ENCODE data around the gene SLC30A5.
"Not testable (repeated sequence)": the region's sequence is repeated elsewhere in the genome, so short reads cannot be mapped to it uniquely, and the experiment has no call there.

The SLC30A5 gene

DNA sequence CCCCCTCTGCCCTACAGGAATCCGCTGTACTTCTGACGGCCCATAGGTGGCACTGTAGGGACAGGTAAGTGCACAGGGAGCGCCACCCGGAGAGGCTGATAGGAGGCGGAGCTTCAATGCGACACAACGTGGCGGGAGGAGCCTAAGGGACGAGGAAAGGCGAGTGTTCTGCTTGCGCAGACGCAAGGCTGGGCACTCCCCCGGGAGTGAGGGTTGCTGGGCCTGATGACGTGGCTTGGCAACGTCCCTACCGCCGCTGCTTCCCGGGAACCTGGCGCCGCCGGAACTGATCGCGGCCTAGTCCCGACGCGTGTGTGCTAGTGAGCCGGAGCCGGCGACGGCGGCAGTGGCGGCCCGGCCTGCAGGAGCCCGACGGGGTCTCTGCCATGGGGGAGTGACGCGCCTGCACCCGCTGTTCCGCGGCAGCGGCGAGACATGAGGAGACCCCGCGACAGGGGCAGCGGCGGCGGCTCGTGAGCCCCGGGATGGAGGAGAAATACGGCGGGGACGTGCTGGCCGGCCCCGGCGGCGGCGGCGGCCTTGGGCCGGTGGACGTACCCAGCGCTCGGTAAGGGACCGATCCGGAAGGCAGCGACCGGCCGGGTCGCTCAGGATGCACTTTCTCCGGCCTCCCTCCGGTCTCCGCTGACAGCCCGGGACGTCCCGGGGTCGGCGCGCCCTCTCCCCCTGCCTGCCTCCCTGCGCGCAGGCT is at the start of gene SLC30A5:
TSS of gene SLC30A5 (plus strand) at position 244 of the 712 bp plus-strand sequence. CDS start at position 486, 242 bp downstream.
- peak; percentile 100 for DNase-seq (ENCODE audit: low spot score)

DNA sequence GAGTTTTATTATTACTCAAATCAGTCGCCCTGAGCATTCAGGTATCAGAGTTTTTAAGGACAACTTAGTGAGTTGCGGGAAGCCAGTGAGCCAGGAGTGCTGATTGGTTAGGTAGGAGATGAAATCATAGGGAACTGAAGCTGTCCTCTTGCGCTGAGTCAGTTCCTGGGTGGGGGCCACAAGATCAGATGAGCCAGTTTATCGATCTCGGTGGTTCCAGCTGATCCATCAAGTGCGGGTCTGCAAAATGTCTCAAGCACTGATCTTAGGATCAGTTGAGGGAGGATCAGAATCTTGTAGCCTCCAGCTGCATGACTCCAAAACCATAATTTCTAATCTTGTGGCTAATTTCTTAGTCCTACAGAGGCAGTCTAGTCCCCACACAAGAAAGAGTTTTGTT is 48.6 kb upstream of the SLC30A5 start:
- DNase-seq (ENCODE audit: low spot score) = not testable (repeated sequence)

DNA sequence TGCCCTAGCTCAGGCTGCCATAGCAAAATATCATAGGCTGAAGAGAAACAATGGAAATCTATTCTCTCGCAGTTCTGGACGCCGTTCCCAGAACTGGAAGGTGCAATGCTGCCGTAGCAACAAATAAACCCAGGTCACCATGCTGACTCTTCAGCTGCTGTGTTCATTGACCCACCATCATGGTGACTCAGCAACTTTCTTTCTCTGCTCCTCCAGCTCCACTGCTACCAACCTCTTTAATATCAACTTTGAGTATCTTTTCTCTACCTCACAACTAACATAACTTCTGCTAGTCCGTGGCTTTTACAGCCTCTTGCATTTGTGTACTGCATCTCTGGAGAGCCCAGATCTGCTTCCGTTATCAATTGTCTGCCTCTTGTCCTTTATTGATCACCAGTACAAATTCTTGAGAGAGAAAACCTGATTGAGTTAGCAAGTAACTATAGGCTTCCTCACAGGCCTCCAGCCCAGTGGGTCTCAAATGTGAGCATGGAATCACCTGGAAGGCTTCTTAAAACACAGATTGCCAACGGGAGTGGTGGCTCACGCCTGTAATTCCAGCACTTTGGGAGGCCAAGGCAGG is 47.3 kb upstream of the SLC30A5 start:
- no peak for DNase-seq (ENCODE audit: low spot score)

DNA sequence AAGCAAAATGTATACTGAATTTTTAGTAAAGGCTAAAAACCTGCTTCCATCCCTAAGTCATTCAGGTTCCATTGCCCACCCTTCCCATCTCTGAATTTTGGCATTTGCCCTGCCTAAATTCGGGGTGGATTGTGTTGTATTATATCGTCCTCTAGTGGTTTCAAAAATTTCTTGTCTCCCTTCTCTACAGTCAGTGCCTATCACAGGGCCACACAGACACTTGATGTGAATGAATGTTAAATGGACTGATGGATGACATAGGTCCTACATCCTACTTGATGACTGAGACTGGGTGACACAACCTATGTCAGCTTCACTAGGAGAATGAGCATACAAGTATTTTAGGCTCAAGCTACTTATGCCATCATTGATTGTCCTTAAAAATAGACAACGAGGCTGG is 45.6 kb upstream of the SLC30A5 start:
- peak; percentile 56 for DNase-seq (ENCODE audit: low spot score)

DNA sequence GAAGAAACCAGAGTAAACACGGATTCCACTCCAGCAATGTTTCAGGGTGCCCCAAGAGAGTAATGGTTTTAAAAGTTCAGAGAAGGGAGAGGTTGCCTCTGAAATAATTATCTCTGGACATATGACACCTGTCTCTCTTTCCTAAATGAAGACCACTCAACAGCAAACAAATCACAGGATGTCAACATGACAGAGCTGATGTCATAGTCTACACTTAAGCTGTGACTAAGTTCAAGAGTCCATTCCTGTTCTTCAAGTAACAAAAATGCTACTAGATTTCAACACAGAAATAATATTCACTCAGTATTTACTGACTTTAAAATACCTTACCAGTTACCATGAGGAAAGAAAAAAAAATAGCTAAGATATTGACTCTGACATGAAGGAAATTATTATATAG is 44.7 kb upstream of the SLC30A5 start:
- DNase-seq (ENCODE audit: low spot score) = no peak

DNA sequence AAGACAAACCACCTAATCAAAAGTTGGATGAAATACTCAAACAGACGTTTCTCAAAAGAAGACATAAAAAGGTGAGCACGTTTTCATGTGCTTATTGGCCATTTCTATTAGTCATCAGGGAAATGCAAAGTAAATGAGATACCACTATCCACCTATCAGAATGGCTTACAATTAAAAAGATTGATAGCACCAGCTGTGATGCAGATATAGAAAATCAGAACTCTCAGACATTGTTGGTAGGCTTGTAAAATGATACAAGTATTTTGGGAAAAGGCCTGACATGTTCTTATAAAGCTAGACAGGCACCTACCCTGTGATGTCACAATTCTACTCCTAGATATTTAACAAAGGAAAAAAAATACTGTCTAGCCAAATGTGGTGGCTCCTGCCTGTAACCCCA is 44.0 kb upstream of the SLC30A5 start:
- no peak for DNase-seq (ENCODE audit: low spot score)

DNA sequence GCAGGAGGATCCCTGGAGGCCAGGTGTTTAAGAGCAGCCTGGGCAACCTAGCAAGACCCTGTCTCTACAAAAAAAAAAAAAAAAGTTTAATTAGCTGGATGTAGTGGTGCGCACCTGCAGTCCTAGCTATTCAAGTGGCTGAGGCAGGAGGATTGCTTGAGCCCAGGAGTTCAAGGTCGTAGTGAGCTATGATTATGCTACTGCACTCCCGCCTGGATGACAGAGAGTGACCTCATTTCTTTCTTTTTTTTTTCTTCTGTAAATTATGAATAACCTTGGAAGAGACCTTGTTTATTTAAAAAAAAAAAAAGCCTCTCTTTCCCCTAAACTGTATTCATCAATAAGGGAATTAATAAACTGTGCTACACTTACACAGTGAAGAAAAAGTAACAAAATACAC is 43.6 kb upstream of the SLC30A5 start:
- no peak for DNase-seq (ENCODE audit: low spot score)

DNA sequence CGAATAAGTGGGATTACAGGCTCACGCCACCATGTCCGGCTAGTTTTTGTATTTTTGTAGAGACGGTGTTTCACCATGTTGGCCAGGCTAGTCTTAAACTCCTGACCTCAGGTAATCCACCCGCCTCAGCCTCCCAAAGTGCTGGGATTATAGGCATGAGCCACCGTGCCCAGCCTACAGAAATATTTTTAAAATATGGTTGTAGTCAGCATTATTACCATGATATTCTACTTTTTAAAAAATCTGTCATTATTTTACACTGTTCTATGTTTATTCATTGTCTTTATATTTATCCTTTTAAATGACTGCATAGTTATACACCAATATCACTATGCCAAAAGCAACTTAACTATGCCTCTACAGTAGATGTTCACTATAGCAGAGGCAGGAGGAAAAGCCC is 41.6 kb upstream of the SLC30A5 start:
- DNase-seq (ENCODE audit: low spot score) = no peak

DNA sequence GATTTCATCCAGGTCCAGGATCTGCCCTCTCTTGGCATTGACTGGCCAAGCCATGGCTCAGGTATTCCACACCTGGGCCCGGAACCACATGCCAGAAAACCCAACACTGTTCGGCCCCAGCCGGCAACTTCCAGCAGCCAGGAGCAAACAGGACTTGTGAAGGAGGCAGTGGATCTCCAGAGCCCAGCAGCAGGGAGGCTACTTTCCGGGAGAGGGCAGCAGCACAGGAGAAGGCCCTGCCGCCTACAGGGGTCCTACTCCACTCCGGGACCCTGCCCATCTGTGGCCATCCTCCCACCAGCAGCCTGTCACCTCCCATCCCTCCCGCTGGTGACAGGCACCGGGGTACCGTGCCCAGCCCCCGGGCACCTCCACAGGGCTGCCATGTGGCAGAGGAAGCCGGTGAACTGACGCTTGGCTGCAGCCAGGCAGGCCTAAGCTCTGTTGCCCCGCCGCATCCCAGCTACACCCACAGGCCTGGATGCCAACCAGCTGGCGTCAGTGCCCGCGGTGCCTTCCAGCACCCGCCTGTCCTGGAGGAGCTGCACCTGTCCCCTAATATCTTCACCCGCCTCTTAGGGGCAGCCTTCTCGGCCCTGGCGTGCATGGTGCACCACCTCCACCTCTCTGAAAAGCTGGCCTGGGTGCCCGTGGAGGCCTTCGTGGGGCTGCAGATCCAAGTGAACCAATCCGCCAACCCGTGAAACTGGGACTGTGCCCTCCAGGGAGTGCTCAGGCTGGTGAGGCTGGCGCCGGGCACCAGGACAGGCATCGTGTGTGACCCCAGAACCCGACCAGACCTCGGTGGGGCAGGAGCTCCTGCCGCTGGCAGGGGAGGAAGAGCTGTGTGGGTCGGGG is 18.9 kb upstream of the SLC30A5 start:
- no peak for DNase-seq (ENCODE audit: low spot score)

DNA sequence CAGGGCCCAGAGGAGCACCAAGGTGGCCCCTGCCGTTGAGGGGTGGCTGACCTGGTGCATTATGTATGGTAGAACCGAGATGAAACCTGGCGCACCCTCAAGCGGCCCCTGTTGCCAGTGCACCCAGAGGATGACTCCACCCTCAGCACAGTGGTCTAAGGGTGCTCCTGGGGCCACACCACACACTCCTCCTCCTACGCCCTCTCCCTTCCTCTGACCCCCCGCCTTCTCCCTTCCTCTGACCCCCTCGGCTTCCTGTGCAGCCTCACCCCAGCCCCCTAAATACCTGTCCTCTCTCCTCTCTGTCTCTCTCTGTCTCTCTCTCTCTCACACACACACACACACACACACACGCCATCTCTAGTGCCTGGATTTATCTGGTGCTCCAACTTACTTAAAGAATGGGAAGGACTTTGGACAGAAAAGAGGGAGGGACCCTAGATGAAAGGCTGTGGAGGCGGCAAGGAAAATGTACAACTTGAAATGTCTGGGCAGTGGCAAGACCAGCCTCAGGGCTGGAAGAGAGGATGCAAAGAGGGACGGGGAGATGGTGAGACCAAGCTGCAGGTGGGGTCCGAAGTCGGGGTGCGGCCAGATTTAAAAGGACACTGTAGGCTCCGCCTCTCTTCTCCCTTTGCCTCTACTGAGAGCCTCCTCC is 18.2 kb upstream of the SLC30A5 start:
- DNase-seq (ENCODE audit: low spot score) = no peak

DNA sequence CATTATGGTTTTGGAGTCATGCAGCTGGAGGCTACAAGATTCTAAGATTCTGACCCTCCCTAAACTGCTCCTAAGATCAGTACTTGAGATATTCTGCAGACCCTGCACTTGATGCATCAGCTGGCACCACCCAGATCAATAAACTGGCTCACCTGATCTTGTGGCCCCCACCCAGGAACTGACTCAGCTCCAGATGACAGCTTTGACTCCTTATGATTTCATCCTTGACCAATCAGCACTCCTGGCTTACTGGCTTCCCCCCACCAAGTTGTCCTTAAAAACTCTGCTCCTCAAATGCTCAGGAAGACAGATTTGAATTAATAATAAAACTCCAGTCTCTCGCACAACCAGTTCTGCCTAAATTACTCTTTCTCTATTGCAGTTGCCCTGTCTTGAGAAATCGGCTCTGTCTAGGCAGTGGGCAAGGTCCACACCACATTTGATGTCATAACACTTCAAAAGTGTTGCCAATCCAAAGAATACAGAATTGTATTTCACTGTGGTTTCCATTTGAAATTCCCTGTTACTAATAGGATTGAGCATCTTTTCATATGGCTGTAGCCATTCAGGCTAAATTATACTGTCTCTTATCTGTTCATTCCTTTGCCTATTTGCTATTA is 14.8 kb upstream of the SLC30A5 start:
- DNase-seq (ENCODE audit: low spot score) = no peak

DNA sequence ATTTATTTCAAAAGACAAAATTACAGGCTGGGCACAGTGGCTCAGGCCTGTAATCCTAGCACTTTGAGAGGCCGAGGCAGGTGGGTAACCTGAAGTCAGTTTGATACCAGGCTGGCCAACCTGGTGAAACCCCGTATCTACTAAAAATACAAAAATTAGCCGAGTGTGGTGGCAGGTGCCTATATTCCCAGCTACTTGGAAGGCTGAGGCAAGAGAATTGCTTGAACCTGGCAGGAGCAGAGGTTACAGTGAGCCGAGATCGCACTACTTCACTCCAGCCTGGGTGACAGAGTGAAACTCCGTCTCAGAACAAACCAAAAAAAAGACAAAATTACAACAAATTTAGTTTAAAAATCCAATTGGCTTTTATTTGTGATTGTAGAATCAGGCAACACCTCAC is 14.3 kb upstream of the SLC30A5 start:
- no peak for DNase-seq (ENCODE audit: low spot score)

DNA sequence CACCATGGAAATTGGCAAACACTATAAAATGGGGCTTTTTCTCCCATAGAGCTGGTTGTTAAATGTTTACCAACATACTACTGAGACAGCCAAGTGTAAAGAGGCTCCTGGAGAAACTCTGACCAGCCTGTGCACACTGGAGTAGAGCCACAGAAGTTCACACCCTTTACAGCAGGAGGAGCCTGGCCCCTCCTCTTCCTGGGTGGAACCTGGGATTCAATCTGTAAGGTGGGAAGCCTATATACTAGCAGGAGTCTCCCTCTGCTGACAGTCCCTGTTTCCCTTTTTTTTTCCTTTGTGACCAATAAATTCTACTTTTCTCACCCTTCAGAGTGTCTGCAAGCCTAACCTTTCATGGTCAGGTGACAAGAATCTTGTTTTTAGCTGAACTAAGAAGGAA is 10.4 kb upstream of the SLC30A5 start:
- DNase-seq (ENCODE audit: low spot score) = no peak

DNA sequence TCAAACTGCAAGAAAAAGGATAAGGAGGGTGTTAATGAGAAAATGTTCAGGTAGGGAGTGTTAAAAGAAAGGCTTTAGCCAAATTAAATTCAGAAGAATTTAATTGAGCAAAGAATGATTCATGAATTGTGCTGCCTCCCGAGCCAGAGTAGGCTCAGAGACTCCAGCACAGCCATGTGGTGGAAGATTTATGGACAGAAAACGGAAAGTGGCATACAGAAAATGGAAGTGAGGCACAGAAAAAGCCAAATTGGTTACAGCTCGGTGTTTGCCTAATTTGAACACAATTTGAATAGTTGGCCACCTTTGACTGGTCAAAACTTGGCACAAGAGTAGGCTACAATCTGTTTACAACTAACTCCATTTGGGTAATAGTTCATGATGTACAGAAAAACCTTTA is 9.6 kb upstream of the SLC30A5 start:
- DNase-seq (ENCODE audit: low spot score) = no peak

DNA sequence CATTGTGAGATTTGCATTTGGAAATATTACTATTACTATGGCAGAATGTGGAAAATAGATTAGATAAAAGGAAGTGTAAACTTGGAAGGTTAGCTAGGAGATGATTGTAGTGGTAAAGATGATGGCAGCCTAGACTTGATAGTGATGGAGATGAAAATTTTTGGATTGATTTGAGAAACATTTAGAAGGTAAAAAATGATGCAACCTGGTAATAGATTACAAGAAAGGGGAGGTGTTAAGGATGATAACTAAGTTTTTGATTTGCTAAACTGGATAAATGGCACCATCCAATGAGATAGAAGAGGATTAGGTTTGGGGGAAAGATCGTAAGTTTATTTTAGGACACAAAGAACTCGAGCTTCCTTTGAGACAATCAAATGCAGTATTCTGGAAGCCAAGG is 8.9 kb upstream of the SLC30A5 start:
- no peak for DNase-seq (ENCODE audit: low spot score)

DNA sequence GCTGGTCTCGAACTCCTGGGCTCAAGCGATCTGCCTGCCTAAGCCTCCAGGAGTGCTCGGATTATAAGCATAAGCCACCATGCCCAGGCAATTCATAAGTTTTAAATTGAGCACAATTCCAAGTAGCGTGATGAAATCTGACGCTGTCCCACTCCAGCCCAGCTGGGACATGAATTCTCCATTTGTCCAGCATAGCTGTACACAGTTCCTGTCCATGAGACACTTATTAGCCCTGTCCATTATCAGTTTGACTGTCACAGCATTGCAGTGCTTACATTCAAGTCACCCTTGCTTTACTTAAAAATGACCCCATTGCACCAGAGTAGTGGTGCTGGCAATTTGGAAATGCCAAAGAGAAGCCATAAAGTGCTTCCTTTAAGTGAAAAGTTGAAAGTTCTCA is 7.6 kb upstream of the SLC30A5 start:
- DNase-seq (ENCODE audit: low spot score) = no peak

DNA sequence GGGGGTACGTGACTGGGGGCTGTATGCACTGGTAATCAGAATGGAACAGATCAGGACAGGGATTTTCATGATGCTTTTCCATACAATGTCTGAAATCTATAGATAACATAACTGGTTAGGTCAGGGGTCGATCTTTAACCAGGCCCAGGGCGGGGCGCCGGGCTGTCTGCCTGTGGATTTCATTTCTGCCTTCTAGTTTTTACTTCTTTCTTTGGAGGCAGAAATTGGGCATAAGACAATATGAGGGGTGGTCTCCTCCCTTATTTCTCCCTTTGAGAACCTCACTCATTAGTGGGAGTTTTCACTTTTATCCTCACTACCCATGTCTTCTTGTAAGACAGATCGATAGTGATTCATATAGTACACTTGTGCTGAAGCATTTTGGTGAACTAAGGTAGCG is 5.8 kb upstream of the SLC30A5 start:
- not testable (repeated sequence) for DNase-seq (ENCODE audit: low spot score)

DNA sequence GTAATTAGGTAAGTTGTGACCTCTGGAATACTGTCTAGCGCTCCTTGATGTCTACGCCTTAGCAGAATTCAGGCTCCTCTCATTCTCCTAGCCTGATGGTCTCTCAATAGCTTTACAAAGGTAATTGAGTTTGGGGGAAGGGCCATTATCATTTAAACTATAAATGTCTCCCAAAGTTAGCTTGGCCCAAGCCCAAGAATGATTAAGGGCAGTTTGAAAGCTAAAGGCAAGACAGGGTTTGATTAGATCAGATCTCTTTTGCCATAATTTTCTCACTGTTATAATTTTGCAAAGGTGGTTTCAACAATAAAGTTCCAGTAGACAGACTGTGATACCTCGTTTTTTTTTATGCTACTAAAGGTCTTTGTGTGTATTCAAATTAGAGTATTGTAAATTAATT is 3.7 kb upstream of the SLC30A5 start:
- DNase-seq (ENCODE audit: low spot score) = no peak

DNA sequence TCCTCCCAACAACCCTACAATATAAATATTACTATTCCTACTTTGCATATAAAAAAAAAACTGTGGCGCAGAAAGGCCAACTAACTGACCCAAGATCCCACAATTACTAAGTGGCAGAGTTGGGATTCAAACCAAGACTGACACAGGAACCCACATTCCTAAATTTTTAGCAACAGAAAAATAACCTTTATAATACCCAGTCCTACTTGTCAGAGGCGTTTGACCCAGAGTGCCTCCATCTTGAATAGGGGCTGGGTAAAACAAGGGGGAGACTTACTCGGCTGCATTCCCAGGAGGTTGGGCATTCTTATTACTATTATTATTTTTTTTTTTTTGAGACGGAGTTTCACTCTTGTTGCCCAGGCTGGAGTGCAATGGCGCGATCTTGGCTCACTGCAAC is 2.0 kb upstream of the SLC30A5 start:
- DNase-seq (ENCODE audit: low spot score) = no peak

DNA sequence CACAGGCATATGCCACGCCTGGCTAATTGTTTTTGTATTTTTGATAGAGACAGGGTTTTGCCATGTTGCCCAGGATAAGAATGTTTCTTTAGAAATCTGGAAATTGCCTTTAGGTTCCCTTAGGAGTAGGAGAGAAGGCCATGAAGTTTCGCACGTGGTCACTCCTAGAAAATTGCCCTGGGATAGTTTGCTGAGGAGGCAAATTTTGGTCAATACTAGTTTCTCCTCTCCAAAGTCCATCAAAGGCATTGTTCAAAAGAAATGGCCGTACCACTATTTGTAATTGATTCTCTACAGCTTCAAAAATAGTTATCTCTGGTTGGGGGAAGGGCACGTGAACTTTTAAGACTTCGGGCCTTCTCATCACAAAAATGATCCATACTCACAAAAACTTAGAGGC is 845 bp upstream of the SLC30A5 start:
- DNase-seq (ENCODE audit: low spot score) = no peak

DNA sequence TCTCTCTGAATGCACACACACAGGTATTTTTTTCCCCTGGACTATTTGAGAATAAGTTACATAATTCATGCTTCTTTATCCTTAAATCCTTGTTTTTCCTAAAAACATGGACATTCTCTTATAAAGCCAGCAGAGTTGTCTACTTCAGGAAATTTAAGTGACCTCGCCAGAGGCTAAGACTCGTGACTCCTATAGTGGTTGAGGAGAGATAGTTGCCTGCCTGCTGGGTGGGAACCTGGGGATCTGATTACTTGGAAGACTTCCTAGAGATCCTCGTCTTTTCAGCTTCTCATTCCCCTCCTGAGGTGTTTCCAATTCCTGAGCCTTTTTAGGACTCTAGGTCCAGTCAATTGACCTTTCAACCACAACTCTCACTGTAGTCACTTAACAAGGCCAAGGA is 5.5 kb downstream of the SLC30A5 start:
- DNase-seq (ENCODE audit: low spot score) = no peak

DNA sequence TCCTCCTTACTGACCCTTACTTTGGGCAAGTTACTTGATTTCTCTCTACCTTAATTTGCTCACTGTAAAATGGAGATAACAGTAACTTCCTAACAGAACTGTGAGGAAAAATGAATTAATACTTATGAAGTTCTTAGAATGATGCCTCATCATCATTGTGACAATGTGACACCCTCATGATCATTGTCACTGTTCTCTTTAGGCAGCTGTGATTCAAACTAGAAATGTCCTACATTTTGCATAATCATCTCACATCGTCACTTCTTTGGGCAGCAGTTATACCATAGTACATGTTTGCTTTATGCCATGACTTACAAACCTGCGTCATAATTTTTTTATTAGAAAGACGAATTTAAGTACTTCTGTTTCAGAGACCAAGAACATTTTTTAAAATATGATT is 9.7 kb downstream of the SLC30A5 start:
- no peak for DNase-seq (ENCODE audit: low spot score)

Data from pons (tissue), 1 donor.